ENCODE measurements around the gene DGKG.
A peak's percentile ranks its signal among the peaks of the same experiment; 100 is the strongest.

The DGKG gene

DNA sequence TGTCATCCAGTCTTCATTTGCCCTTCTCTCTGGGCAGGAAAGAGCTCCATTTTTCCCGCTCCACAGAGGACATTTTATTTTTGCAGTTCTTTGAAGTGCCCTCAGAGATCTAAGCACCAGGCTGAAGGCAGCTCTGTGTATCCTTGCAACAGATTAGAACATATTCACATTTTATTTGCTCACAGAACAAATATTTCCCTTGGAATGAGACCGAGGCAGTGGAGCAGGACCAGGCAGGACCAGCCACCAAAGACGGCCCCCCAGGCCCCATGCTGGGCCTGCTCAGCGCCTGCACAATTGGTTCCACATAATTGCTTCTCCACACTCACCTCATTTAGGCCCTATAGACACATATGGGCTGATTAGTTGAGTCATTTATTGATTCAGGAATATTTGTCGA is 237.4 kb downstream of the DGKG start:
- no peak overlapping the region for H2BK15ac ChIP-seq (replicated peaks; ENCODE audit: low read depth)
- H2BK120ac ChIP-seq (ENCODE audit: low read depth, low read length), result no peak overlapping the region
- no peak overlapping the region for H2AK5ac ChIP-seq (ENCODE audit: low read length)
- H3K4me1 ChIP-seq (ENCODE audit: control insufficient read depth, low read depth, low read length), result no peaks in the 10 kb centered on the region
- no peaks in the 10 kb centered on the region for H3K36me3 ChIP-seq (ENCODE audit: control insufficient read depth, insufficient read depth, low read length)
- no peak overlapping the region for H3K18ac ChIP-seq (ENCODE audit: low read length)
- no peak overlapping the region for H3K4ac ChIP-seq (ENCODE audit: low read depth, low read length)
- H3K56ac ChIP-seq (ENCODE audit: low read length), result no peak overlapping the region
- H3K4me3 ChIP-seq (ENCODE audit: low read length), result no peak overlapping the region
- no peak overlapping the region for H4K5ac ChIP-seq (ENCODE audit: low read length)
- no CpG with 5 or more reads among the region's 5 CpGs for WGBS (ENCODE audit: extremely low coverage, insufficient coverage, low lambda C conversion rate)
- H2BK5ac ChIP-seq (ENCODE audit: low read length), result no peak overlapping the region
- no peak overlapping the region for H4K8ac ChIP-seq (ENCODE audit: low read depth, low read length)
- no peaks in the 10 kb centered on the region for H3K27me3 ChIP-seq (ENCODE audit: insufficient read depth, low read length, poor library complexity)
- H3K4me2 ChIP-seq (ENCODE audit: low read length), result no peak overlapping the region
- H3K79me1 ChIP-seq (ENCODE audit: low read length), result no peaks in the 10 kb centered on the region
- no peak for DNase-seq
- H3K23ac ChIP-seq (ENCODE audit: low read length), result no peak overlapping the region
- H3K9ac ChIP-seq (ENCODE audit: low read length), result no peak overlapping the region
- H3K27ac ChIP-seq (ENCODE audit: low read depth, low read length), result no peak overlapping the region
- no peaks in the 10 kb centered on the region for H3K79me2 ChIP-seq (ENCODE audit: control insufficient read depth, insufficient read depth, low read length)

DNA sequence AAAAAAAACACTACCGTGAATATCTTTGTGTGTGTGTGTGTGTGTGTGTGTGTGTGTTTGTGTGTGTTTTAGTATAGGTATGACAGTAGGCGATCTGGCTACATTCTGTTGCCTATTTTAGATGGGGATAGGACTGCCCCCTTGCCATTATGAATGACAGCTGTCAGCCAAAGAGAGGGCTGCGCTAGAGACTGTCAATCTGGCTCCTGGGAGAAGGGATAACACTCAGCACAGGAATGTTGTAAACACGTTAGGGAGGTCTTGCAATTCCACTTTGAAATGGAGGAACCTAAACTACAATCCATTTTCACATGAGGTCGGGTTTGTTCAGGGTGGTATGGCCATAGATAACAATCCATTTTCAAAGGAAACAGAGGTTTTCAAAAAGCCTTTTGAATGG is 239.0 kb downstream of the DGKG start:
- no peak overlapping the region for H2BK15ac ChIP-seq (replicated peaks; ENCODE audit: low read depth)
- no peak overlapping the region for H3K56ac ChIP-seq (ENCODE audit: low read length)
- H4K8ac ChIP-seq (ENCODE audit: low read depth, low read length), result no peak overlapping the region
- H2AK5ac ChIP-seq (ENCODE audit: low read length), result no peak overlapping the region
- H3K18ac ChIP-seq (ENCODE audit: low read length), result no peak overlapping the region
- H3K27me3 ChIP-seq (ENCODE audit: insufficient read depth, low read length, poor library complexity), result no peaks in the 10 kb centered on the region
- H4K5ac ChIP-seq (ENCODE audit: low read length), result no peak overlapping the region
- peak; percentile 26 for DNase-seq
- no peak overlapping the region for H3K23ac ChIP-seq (ENCODE audit: low read length)
- no CpG with 5 or more reads among the region's 5 CpGs for WGBS (ENCODE audit: extremely low coverage, insufficient coverage, low lambda C conversion rate)
- no peaks in the 10 kb centered on the region for H3K36me3 ChIP-seq (ENCODE audit: control insufficient read depth, insufficient read depth, low read length)
- H3K27ac ChIP-seq (ENCODE audit: low read depth, low read length), result no peak overlapping the region
- H3K4ac ChIP-seq (ENCODE audit: low read depth, low read length), result no peak overlapping the region
- H3K79me1 ChIP-seq (ENCODE audit: low read length), result no peaks in the 10 kb centered on the region
- no peak overlapping the region for H2BK120ac ChIP-seq (ENCODE audit: low read depth, low read length)
- no peaks in the 10 kb centered on the region for H3K79me2 ChIP-seq (ENCODE audit: control insufficient read depth, insufficient read depth, low read length)
- no peak overlapping the region for H3K9ac ChIP-seq (ENCODE audit: low read length)
- H3K4me2 ChIP-seq (ENCODE audit: low read length), result no peak overlapping the region
- H3K4me3 ChIP-seq (ENCODE audit: low read length), result no peak overlapping the region
- no peaks in the 10 kb centered on the region for H3K4me1 ChIP-seq (ENCODE audit: control insufficient read depth, low read depth, low read length)
- H2BK5ac ChIP-seq (ENCODE audit: low read length), result no peak overlapping the region

DNA sequence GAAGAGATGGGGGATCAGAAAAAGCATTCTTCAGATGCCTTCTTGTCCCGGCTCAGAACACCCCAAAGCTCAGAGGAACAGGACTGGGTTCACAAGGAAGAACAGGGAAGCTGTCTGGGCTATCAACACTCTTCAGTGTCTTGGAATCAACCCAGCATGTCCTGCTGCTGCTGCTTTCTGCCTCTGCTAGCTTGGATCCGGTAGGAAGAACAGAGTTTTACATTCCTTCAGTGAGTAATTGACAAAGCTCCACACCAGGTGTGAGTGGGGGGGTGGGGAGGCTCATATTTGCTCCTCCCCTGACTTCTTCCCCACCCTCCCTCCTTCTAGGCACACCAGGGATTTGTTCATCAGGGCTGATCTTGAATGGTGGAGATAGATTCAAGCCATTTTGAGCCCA is 240.1 kb downstream of the DGKG start:
- H3K27ac ChIP-seq (ENCODE audit: low read depth, low read length), result no peak overlapping the region
- no peaks in the 10 kb centered on the region for H3K27me3 ChIP-seq (ENCODE audit: insufficient read depth, low read length, poor library complexity)
- no peaks in the 10 kb centered on the region for H3K79me2 ChIP-seq (ENCODE audit: control insufficient read depth, insufficient read depth, low read length)
- H4K8ac ChIP-seq (ENCODE audit: low read depth, low read length), result no peak overlapping the region
- H2BK15ac ChIP-seq (replicated peaks; ENCODE audit: low read depth), result no peak overlapping the region
- no peak overlapping the region for H2BK120ac ChIP-seq (ENCODE audit: low read depth, low read length)
- no peak overlapping the region for H3K4ac ChIP-seq (ENCODE audit: low read depth, low read length)
- no peak overlapping the region for H2AK5ac ChIP-seq (ENCODE audit: low read length)
- H2BK5ac ChIP-seq (ENCODE audit: low read length), result no peak overlapping the region
- peak; percentile 80 for DNase-seq
- no peak overlapping the region for H3K4me2 ChIP-seq (ENCODE audit: low read length)
- no peaks in the 10 kb centered on the region for H3K4me1 ChIP-seq (ENCODE audit: control insufficient read depth, low read depth, low read length)
- H3K23ac ChIP-seq (ENCODE audit: low read length), result no peak overlapping the region
- no peak overlapping the region for H3K9ac ChIP-seq (ENCODE audit: low read length)
- WGBS (ENCODE audit: extremely low coverage, insufficient coverage, low lambda C conversion rate), result no CpG with 5 or more reads among the region's 2 CpGs
- H3K79me1 ChIP-seq (ENCODE audit: low read length), result no peaks in the 10 kb centered on the region
- no peak overlapping the region for H3K4me3 ChIP-seq (ENCODE audit: low read length)
- no peak overlapping the region for H4K5ac ChIP-seq (ENCODE audit: low read length)
- H3K56ac ChIP-seq (ENCODE audit: low read length), result peak overlapping the region; percentile 17
- no peak overlapping the region for H3K18ac ChIP-seq (ENCODE audit: low read length)
- H3K36me3 ChIP-seq (ENCODE audit: control insufficient read depth, insufficient read depth, low read length), result no peaks in the 10 kb centered on the region

DNA sequence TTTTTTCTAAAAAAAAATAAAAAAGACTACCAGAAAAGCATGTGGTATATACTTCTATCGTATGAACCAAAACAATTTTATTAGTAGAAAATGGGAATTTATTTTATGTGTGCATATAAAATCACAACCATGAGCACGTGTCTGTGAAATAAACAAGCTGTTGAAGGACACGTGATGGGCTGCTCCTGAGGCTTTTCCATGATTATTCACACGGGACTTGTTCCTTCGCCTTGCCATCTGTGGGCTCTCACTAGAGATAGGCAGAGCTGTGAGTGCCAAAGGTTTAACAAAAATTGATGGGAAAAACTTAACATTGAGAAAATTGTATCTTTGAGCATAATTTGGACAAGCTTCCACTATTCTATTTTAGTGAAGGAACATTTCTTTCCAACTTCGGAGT is 240.8 kb downstream of the DGKG start:
- no peaks in the 10 kb centered on the region for H3K27me3 ChIP-seq (ENCODE audit: insufficient read depth, low read length, poor library complexity)
- H3K18ac ChIP-seq (ENCODE audit: low read length), result no peak overlapping the region
- DNase-seq, result no peak
- no CpG with 5 or more reads among the region's 6 CpGs for WGBS (ENCODE audit: extremely low coverage, insufficient coverage, low lambda C conversion rate)
- no peak overlapping the region for H4K5ac ChIP-seq (ENCODE audit: low read length)
- H3K9ac ChIP-seq (ENCODE audit: low read length), result no peak overlapping the region
- no peak overlapping the region for H3K27ac ChIP-seq (ENCODE audit: low read depth, low read length)
- no peaks in the 10 kb centered on the region for H3K36me3 ChIP-seq (ENCODE audit: control insufficient read depth, insufficient read depth, low read length)
- H2BK15ac ChIP-seq (replicated peaks; ENCODE audit: low read depth), result no peak overlapping the region
- no peak overlapping the region for H3K4ac ChIP-seq (ENCODE audit: low read depth, low read length)
- H3K4me2 ChIP-seq (ENCODE audit: low read length), result no peak overlapping the region
- no peak overlapping the region for H3K23ac ChIP-seq (ENCODE audit: low read length)
- no peak overlapping the region for H2AK5ac ChIP-seq (ENCODE audit: low read length)
- H4K8ac ChIP-seq (ENCODE audit: low read depth, low read length), result no peak overlapping the region
- H3K79me2 ChIP-seq (ENCODE audit: control insufficient read depth, insufficient read depth, low read length), result no peaks in the 10 kb centered on the region
- H3K56ac ChIP-seq (ENCODE audit: low read length), result no peak overlapping the region
- no peaks in the 10 kb centered on the region for H3K4me1 ChIP-seq (ENCODE audit: control insufficient read depth, low read depth, low read length)
- no peak overlapping the region for H3K4me3 ChIP-seq (ENCODE audit: low read length)
- H2BK5ac ChIP-seq (ENCODE audit: low read length), result no peak overlapping the region
- H3K79me1 ChIP-seq (ENCODE audit: low read length), result no peaks in the 10 kb centered on the region
- H2BK120ac ChIP-seq (ENCODE audit: low read depth, low read length), result no peak overlapping the region

DNA sequence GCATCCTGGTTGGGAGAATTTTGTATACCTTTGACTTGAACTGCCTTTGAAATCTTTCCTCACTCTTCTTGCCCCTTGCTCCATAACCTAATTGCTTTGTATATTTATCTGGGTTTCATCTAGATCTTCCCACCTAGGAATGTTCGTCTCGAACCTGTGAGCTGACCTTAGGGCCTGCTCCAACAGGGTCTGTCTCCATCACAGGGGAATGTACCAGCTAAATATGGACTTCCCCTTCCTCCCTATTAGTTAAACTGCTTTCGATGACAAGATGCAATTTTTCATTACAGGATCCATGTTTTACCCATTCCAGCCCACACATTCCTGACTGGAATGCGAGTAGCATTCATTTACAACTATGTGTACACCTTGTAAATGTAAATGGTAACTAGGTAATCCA is 242.5 kb downstream of the DGKG start:
- Histone ChIP-seq H3K4ac (ENCODE audit: low read depth, low read length) (no peak overlapping the region), H3K56ac (ENCODE audit: low read length) (no peak overlapping the region), H3K79me2 (ENCODE audit: control insufficient read depth, insufficient read depth, low read length) (no peaks in the 10 kb centered on the region), H4K5ac (ENCODE audit: low read length) (no peak overlapping the region), H4K8ac (ENCODE audit: low read depth, low read length) (no peak overlapping the region), H2AK5ac (ENCODE audit: low read length) (no peak overlapping the region), H3K79me1 (ENCODE audit: low read length) (no peaks in the 10 kb centered on the region), H3K27ac (ENCODE audit: low read depth, low read length) (no peak overlapping the region), H3K23ac (ENCODE audit: low read length) (no peak overlapping the region), H3K36me3 (ENCODE audit: control insufficient read depth, insufficient read depth, low read length) (no peaks in the 10 kb centered on the region), H2BK120ac (ENCODE audit: low read depth, low read length) (no peak overlapping the region), H2BK5ac (ENCODE audit: low read length) (no peak overlapping the region), H2BK15ac (replicated peaks; ENCODE audit: low read depth) (no peak overlapping the region), H3K4me1 (ENCODE audit: control insufficient read depth, low read depth, low read length) (no peaks in the 10 kb centered on the region), H3K18ac (ENCODE audit: low read length) (no peak overlapping the region), H3K4me2 (ENCODE audit: low read length) (no peak overlapping the region), H3K9ac (ENCODE audit: low read length) (no peak overlapping the region), H3K4me3 (ENCODE audit: low read length) (no peak overlapping the region), H3K27me3 (ENCODE audit: insufficient read depth, low read length, poor library complexity) (no peaks in the 10 kb centered on the region)
- no peak for DNase-seq
- WGBS (ENCODE audit: extremely low coverage, insufficient coverage, low lambda C conversion rate), result no CpG with 5 or more reads among the region's 4 CpGs

DNA sequence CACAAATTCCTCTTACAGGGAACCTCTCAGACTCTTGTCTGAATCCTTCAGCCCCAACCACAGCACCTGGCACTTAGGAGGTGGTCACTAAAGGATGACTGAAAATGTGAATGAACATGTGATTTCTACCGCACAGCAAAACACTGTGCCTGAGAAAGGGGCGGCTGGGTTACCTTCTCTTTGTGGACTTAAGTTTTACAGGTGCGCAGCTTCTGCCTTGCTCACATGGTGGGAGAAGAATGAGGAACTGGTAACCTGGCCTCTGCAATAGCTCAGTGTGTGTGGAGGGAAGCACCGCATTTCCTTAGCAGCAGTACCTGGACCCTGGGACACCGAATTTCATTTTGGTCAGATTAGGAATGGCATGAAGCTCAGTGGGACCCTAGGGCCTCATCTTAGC is 243.3 kb downstream of the DGKG start:
- no peak for DNase-seq
- Histone ChIP-seq H3K4me1 (ENCODE audit: control insufficient read depth, low read depth, low read length) (no peaks in the 10 kb centered on the region), H3K18ac (ENCODE audit: low read length) (no peak overlapping the region), H3K4me2 (ENCODE audit: low read length) (no peak overlapping the region), H3K4me3 (ENCODE audit: low read length) (no peak overlapping the region), H3K23ac (ENCODE audit: low read length) (no peak overlapping the region), H2BK5ac (ENCODE audit: low read length) (no peak overlapping the region), H3K56ac (ENCODE audit: low read length) (no peak overlapping the region), H4K5ac (ENCODE audit: low read length) (no peak overlapping the region), H3K27ac (ENCODE audit: low read depth, low read length) (no peak overlapping the region), H4K8ac (ENCODE audit: low read depth, low read length) (no peak overlapping the region), H3K79me1 (ENCODE audit: low read length) (no peaks in the 10 kb centered on the region), H3K9ac (ENCODE audit: low read length) (no peak overlapping the region), H3K79me2 (ENCODE audit: control insufficient read depth, insufficient read depth, low read length) (no peaks in the 10 kb centered on the region), H2BK15ac (replicated peaks; ENCODE audit: low read depth) (no peak overlapping the region), H2BK120ac (ENCODE audit: low read depth, low read length) (no peak overlapping the region), H3K27me3 (ENCODE audit: insufficient read depth, low read length, poor library complexity) (no peaks in the 10 kb centered on the region), H2AK5ac (ENCODE audit: low read length) (no peak overlapping the region), H3K4ac (ENCODE audit: low read depth, low read length) (no peak overlapping the region), H3K36me3 (ENCODE audit: control insufficient read depth, insufficient read depth, low read length) (no peaks in the 10 kb centered on the region)
- WGBS (ENCODE audit: extremely low coverage, insufficient coverage, low lambda C conversion rate), result no CpG with 5 or more reads among the region's 5 CpGs
